ENCODE results near the gene MTREX.

GRCh38 chr5:55450050-55450765 lies 142.4 kb downstream of the MTREX start:
- TF ChIP-seq CTCF (conservative IDR thresholded peaks at IDR 0.05; ENCODE audit: low read length): no peak
- TF ChIP-seq EZH2phosphoT487 (IDR thresholded peaks at IDR 0.05; ENCODE audit: borderline replicate concordance, low read depth, low read length): no peak
